Liver (tissue), 9 donors: ENCODE measurements around the gene CCR9. TPM values are rescaled to one million over a fixed set of nuclear protein-coding genes. Genes with fewer than 3 reads are reported as not detected.

ENCODE experiments used
- DNase-seq: peaks from one replicate; pipeline ENCODE4 v3.0.0-alpha.2; 2017; ENCODE audit warnings: low spot score
- H3K27ac ChIP-seq, 2 donors: one replicate each; pipeline ENCODE4 v1.7.0; 2013; ENCODE audit warnings: inconsistent platforms in 2 of 2, low read length in 2 of 2, control low read depth in 1 of 2, low read depth in 1 of 2, mild to moderate bottlenecking in 1 of 2
- H3K27me3 ChIP-seq, 4 donors: one replicate each; pipeline versions ENCODE4 v1.6.1 to v1.7.0; 2013; ENCODE audit warnings: low read length in 3 of 4, inconsistent platforms in 1 of 4, mild to moderate bottlenecking in 1 of 4, moderate library complexity in 1 of 4; ENCODE audit not compliant: control insufficient read depth in 4 of 4, insufficient read depth in 4 of 4
- H3K36me3 ChIP-seq, 4 donors: one replicate each; pipeline versions ENCODE4 v1.6.1 to v1.7.0; 2013; ENCODE audit warnings: low read length in 3 of 4, mild to moderate bottlenecking in 3 of 4, low read depth in 1 of 4, moderate library complexity in 1 of 4; ENCODE audit not compliant: control insufficient read depth in 4 of 4, insufficient read depth in 3 of 4
- H3K4me1 ChIP-seq, 4 donors: one replicate each; pipeline versions ENCODE4 v1.6.1 to v1.7.0; 2013; ENCODE audit warnings: low read length in 3 of 4, mild to moderate bottlenecking in 3 of 4, moderate library complexity in 1 of 4; ENCODE audit not compliant: control insufficient read depth in 4 of 4, insufficient read depth in 4 of 4
- H3K4me3 ChIP-seq, 3 donors: one replicate each; pipeline versions ENCODE4 v1.6.1 to v1.7.0; 2013; ENCODE audit warnings: low read length in 3 of 3, control low read depth in 1 of 3, low read depth in 1 of 3, mild to moderate bottlenecking in 1 of 3
- H3K9ac ChIP-seq, 2 donors: one replicate each; pipeline ENCODE4 v1.7.0; 2013; ENCODE audit warnings: low read length in 2 of 2, mild to moderate bottlenecking in 2 of 2, moderate library complexity in 2 of 2, control low read depth in 1 of 2, low read depth in 1 of 2
- H3K9me3 ChIP-seq, 4 donors: one replicate each; pipeline versions ENCODE4 v1.6.1 to v1.7.0; 2013; ENCODE audit warnings: low read length in 3 of 4; ENCODE audit not compliant: control insufficient read depth in 4 of 4
- ATF3 ChIP-seq: IDR thresholded peaks from 2 replicates; pipeline ENCODE4 v1.6.1; 2016; ENCODE audit warnings: antibody characterized with exemption
- EGR1 ChIP-seq, 2 donors: IDR thresholded peaks; 2 replicates each; pipeline ENCODE4 v1.6.1; 2016 to 2018; ENCODE audit warnings: antibody characterized with exemption in 2 of 2, low read depth in 2 of 2
- FOXA1 ChIP-seq: IDR thresholded peaks from 2 replicates; pipeline ENCODE4 v1.6.1; 2016; ENCODE audit warnings: antibody characterized with exemption
- GABPA ChIP-seq, 2 donors: IDR thresholded peaks in 1 of 2; conservative IDR thresholded peaks in 1 of 2; 2 replicates each; pipeline ENCODE4 v1.6.1; 2016; ENCODE audit warnings: antibody characterized with exemption in 2 of 2, mild to moderate bottlenecking in 1 of 2, moderate library complexity in 1 of 2
- HNF4G ChIP-seq: IDR thresholded peaks from 2 replicates; pipeline ENCODE4 v1.6.1; 2016; ENCODE audit warnings: antibody characterized with exemption
- JUND ChIP-seq, 2 donors: IDR thresholded peaks; 2 replicates each; pipeline ENCODE4 v1.6.1; 2016; ENCODE audit warnings: antibody characterized with exemption in 2 of 2
- NR2F2 ChIP-seq: IDR thresholded peaks from 2 replicates; pipeline ENCODE4 v1.6.1; 2016; ENCODE audit warnings: antibody characterized with exemption
- RAD21 ChIP-seq, 2 donors: IDR thresholded peaks; 2 replicates each; pipeline ENCODE4 v1.6.1; 2016; ENCODE audit warnings: antibody characterized with exemption in 2 of 2, mild to moderate bottlenecking in 2 of 2
- REST ChIP-seq: IDR thresholded peaks from 2 replicates; pipeline ENCODE4 v1.6.1; 2016; ENCODE audit warnings: antibody characterized with exemption, mild to moderate bottlenecking
- YY1 ChIP-seq: IDR thresholded peaks from 2 replicates; pipeline ENCODE4 v1.6.1; 2016; ENCODE audit warnings: antibody characterized with exemption, mild to moderate bottlenecking
- WGBS: extraction: QIAGEN DNeasy Blood & Tissue Kit; methylation state at CpG from one replicate; pipeline ENCODE4 v1.1.7; 2013; 5-methylcytosine and 5-hydroxymethylcytosine counted together
- polyA plus RNA-seq, 2 donors: library from polyadenylated mRNA; stranded (reverse) in 1 of 2; unstranded in 1 of 2; fragments of 200-250 nt in 1 of 2; fragments of >200 nt in 1 of 2; fragmentation: Nextera tagmentation in 1 of 2; extraction: Ambion mirVana in 1 of 2; gene quantifications; one replicate each; pipeline versions ENCODE4 v1.2.1 to v1.2.3, GENCODE V29; 2013 to 2015
- total RNA-seq, 2 donors: library from RNA; depleted of rRNA; stranded (reverse); fragments of >200 nt; gene quantifications; one replicate each; pipeline ENCODE4 v1.2.3, GENCODE V29; 2014
- donor health status: healthy.
- donor health status: healthy.
- donor health status: healthy.
- donor health status: healthy.
- donor health status: healthy.

The CCR9 gene
- total and polyA plus RNA-seq, 4 donors, result 0.28 TPM; not detected in 3

DNA sequence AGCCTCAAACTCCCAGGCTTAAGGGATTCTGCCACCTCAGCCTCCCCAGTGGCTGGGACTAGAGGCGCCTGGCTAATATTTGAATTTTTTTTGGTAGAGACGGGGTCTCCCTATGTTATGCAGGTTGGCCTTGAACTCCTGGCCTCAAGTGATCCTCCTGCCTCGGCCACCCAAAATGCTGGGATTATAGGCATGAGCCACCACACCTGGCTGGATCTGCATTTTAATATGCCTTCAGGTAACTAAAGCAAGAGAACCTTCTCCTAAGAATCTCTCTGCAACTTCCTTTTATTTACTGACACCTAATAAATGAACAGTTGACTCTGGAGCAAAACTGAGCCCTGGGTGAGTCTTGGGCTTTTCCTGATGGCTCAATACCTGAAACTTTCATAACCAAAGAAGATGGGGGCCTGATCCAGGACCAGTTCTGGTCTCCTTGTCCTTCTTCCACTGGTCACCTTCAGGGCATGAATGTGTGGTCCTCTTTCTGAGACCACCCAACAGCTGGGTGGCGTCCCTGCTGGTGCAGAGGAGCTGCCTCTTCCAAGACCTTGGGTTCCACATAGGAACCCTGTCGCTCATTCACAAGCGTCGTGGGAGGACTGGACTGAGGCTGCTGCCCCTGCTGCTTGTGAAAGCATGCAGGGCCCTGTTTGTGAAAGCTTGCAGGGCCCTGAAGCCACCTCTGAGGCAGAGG, 28.2 kb downstream of the CCR9 start:
- WGBS, result 93% methylated on average over 7 of the region's 7 CpGs
- no peaks in the 10 kb centered on the region for H3K9me3 ChIP-seq
- H3K4me3 ChIP-seq, result no peak overlapping the region
- no peaks in the 10 kb centered on the region for H3K27me3 ChIP-seq
- peaks cover 0 to 6% (median 2%) of the 10 kb centered on the region in 4 donors for H3K36me3 ChIP-seq
- no peaks in the 10 kb centered on the region for H3K4me1 ChIP-seq
- no peak overlapping the region for H3K27ac ChIP-seq
- TF ChIP-seq RAD21 (IDR thresholded peaks at IDR 0.05) (no peak), JUND (IDR thresholded peaks at IDR 0.05) (no peak), GABPA (IDR thresholded peaks at IDR 0.05 in 1 of 2, conservative IDR thresholded peaks at IDR 0.05 in 1 of 2) (no peak), EGR1 (IDR thresholded peaks at IDR 0.05; ENCODE audit: low read depth in 2 of 2) (no peak), YY1 (no peak), ATF3 (no peak)
- no peak for DNase-seq
- H3K9ac ChIP-seq, result no peak overlapping the region

DNA sequence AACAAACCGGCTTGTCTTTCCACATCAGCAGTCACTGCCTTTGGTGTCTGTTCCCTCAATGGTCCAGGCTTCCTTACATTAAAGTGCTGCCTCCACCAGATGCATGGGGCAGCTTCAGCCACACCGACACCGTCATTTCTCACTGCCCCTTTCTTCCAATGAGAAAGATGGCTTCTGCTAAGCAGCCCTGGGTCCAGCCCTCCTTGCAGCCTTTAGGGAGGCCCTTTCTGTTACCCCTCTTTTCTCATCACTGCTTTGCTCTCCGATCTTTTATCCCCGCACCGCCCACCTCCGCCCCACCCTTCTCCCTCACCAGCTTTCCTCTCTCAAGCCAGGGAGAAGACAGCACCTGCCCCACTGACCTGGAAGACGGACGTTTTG, 28.7 kb downstream of the CCR9 start:
- no peak overlapping the region for H3K9ac ChIP-seq
- H3K9me3 ChIP-seq, result no peaks in the 10 kb centered on the region
- H3K36me3 ChIP-seq, result peaks cover 0 to 6% (median 2%) of the 10 kb centered on the region in 4 donors
- no peaks in the 10 kb centered on the region for H3K27me3 ChIP-seq
- no peak overlapping the region for H3K27ac ChIP-seq
- 92% methylated on average over 9 of the region's 9 CpGs for WGBS
- no peak for DNase-seq
- H3K4me3 ChIP-seq, result no peak overlapping the region
- H3K4me1 ChIP-seq, result no peaks in the 10 kb centered on the region
- TF ChIP-seq FOXA1 (no peak), GABPA (IDR thresholded peaks at IDR 0.05 in 1 of 2, conservative IDR thresholded peaks at IDR 0.05 in 1 of 2) (no peak), NR2F2 (no peak), JUND (IDR thresholded peaks at IDR 0.05) (no peak), HNF4G (no peak), REST (no peak), ATF3 (no peak)

GRCh38 chr3:45915518-45916231, 29.3 kb downstream of the CCR9 start:
- H3K4me3 ChIP-seq, result no peak overlapping the region
- 67% methylated on average over 13 of the region's 13 CpGs for WGBS
- H3K27ac ChIP-seq, result no peak overlapping the region

More at GRCh38 chr3:45915518-45916231, 29.3 kb downstream of the CCR9 start:
- TF ChIP-seq FOXA1, result no peak
- TF ChIP-seq HNF4G, result no peak
- H3K36me3 ChIP-seq, result peaks cover 0 to 10% (median 2%) of the 10 kb centered on the region in 4 donors
- H3K9ac ChIP-seq, result no peak overlapping the region
- H3K27me3 ChIP-seq, result no peaks in the 10 kb centered on the region
- H3K9me3 ChIP-seq, result no peaks in the 10 kb centered on the region
- no peak for DNase-seq
- no peaks in the 10 kb centered on the region for H3K4me1 ChIP-seq
